HG03520 (cell line): Measurements from ENCODE around the gene BAZ1A.

Experiments used
- ATAC-seq: cut with Tn5 transposase; IDR thresholded peaks from one replicate; pipeline ENCODE4 v1.9.1; 2021; ENCODE audit warnings: mild to moderate bottlenecking, moderate library complexity; ENCODE audit not compliant: unreplicated experiment

BAZ1A gene, protein sequence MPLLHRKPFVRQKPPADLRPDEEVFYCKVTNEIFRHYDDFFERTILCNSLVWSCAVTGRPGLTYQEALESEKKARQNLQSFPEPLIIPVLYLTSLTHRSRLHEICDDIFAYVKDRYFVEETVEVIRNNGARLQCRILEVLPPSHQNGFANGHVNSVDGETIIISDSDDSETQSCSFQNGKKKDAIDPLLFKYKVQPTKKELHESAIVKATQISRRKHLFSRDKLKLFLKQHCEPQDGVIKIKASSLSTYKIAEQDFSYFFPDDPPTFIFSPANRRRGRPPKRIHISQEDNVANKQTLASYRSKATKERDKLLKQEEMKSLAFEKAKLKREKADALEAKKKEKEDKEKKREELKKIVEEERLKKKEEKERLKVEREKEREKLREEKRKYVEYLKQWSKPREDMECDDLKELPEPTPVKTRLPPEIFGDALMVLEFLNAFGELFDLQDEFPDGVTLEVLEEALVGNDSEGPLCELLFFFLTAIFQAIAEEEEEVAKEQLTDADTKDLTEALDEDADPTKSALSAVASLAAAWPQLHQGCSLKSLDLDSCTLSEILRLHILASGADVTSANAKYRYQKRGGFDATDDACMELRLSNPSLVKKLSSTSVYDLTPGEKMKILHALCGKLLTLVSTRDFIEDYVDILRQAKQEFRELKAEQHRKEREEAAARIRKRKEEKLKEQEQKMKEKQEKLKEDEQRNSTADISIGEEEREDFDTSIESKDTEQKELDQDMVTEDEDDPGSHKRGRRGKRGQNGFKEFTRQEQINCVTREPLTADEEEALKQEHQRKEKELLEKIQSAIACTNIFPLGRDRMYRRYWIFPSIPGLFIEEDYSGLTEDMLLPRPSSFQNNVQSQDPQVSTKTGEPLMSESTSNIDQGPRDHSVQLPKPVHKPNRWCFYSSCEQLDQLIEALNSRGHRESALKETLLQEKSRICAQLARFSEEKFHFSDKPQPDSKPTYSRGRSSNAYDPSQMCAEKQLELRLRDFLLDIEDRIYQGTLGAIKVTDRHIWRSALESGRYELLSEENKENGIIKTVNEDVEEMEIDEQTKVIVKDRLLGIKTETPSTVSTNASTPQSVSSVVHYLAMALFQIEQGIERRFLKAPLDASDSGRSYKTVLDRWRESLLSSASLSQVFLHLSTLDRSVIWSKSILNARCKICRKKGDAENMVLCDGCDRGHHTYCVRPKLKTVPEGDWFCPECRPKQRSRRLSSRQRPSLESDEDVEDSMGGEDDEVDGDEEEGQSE (N-terminal part only)

GRCh38 chr14:34875031-34875922 lies at the start of gene BAZ1A:
TSS of gene BAZ1A (minus strand) at chr14:34875360. CDS start at chr14:34874604, 756 bp downstream.
- ATAC-seq: peak; percentile 21

DNA sequence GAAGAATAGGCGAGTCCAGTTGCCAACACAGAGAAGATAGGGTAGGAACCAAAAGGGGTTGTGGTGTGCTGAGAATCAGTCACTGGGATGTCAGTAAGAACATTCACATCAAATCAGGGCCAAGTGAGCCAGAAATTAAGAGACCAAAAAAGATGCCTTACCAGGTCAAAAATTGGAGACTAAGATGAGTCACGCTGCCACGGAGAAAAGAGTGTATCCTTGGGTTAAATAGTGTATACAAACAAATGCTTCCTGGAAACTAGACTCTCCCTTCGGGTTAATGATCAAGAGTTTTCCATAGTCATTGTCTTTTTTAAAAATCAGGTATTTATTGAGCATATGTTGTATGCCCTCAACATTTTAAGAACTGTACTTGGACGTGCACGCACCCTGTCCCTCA lies 45.2 kb upstream of the BAZ1A start:
- ATAC-seq: no peak

DNA sequence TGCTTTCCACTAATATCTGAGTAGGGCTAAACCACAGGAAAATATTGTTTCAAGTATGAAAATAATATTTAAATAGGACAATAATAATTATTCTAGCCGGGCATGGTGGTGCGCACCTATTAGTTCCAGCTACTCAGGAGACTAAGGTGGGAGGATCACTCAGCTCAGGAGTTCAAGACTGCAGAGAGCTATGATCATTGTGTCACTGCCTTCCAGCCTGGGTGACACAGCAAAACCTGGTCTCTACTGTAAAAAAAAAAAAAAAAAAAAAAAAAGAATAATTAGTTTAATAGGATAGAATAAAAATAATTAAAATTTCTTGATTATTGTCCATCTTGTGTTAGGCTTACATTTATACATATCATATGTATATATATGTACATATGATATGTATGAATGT lies 38.5 kb upstream of the BAZ1A start:
- no peak for ATAC-seq

GRCh38 chr14:34912966-34913365 lies 37.8 kb upstream of the BAZ1A start:
- ATAC-seq: no peak

GRCh38 chr14:34912182-34912581 lies 37.0 kb upstream of the BAZ1A start:
- ATAC-seq: no peak

DNA sequence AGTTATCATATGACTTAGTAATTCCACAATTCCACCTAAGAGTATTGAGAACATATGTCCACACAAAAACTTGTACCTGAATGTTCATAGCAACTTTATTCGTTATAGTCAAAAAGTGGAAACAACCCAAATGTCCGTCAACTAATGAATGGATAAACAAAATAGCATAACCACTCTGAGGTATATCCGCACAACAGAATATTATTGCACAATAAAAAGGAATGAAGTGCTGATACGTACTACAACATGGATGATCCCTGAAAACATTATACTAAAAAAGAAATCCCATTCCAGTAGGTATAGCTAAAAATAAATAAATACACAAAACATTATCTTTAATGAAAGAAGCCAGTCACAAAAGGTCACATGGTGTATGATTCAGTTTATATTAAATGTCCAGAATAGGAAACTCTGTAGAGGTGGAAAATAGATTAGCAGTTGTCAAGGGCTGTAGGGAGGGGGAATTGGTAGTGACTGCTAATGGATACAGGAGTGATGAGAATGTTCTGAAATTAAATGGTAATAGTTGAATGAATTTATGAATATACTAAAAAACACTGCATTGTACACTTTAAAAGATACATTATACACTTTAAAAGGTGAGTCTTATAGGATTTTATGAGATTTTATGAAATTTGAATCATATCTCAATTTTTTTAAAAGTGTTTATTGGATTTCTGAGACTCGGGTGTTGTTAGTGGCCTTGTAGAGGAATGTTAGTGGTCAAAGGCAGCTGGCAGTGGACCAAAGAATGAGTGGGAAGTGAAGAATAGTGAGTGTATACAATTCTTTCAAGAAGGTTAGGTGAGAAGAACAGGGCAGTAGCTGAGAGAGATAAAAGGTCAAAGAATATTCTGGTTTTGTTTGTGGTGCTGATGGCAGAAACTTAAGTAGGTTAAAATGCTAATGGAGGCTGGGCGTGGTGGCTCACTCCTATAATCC lies 36.3 kb upstream of the BAZ1A start:
- ATAC-seq: no peak

DNA sequence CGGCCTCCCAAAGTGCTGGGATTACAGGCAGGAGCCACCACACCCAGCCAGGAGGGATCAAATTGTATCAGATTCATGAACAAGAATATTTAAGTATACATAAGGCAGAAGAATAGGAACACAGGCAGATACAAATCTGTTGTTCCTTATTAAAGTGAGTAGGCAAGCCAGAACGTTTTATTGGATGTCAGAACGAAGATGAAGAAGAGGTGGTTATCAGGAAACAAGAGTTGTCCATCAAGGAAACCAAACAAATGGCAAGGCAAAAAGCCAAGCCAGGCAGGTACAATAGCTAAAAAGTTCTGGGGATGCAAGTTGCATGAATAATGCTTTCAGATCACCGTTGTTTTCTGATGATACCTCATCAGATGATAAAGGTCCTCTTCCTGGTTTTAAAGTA lies 31.1 kb upstream of the BAZ1A start:
- no peak for ATAC-seq

DNA sequence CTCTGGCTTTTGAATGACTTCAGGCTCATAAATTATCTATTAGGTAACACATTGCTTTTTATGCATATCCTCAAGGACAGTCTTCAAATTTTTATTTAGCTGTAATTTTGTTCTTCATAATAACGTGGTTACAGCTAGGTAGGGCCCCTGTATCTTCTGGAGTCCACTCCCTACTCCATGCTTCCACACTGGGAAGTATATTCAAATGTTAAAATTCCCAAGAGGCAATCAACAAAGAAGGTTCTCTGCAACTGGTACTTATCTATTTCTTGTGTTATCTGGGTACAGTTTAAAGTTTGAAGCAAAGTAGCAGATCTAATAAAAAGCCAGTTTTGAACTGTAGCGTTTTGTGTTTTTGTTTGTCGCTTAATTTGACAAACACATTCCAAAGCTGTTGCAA lies 20.1 kb upstream of the BAZ1A start:
- ATAC-seq: no peak

- ATAC-seq: no peak
These were observed 15.8 kb upstream of the BAZ1A start for GRCh38 chr14:34890937-34891336.

- ATAC-seq: no peak
These were observed 13.0 kb upstream of the BAZ1A start for GRCh38 chr14:34888186-34888585.

DNA sequence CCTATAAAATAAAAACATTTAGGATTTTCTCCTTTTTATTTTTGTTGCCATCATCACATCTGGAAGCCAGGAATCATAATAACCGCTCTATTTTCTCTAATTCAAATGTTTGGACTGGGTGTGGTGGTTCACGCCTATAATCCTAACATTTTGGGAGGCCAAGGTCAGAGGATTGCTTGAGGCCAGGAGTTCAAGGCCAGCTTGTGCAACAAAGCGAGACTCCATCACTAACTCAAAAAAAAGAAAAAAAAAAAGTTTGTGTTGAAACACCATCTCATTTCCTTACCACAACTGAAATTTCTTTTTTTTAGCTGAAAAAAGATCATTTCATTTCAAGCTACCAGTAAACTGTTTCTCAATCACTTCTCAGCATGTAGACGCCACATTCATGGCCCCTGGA lies 8.8 kb upstream of the BAZ1A start:
- ATAC-seq: no peak

- ATAC-seq: peak; percentile 22
These were observed 652 bp downstream of the BAZ1A start for GRCh38 chr14:34874386-34875030.

DNA sequence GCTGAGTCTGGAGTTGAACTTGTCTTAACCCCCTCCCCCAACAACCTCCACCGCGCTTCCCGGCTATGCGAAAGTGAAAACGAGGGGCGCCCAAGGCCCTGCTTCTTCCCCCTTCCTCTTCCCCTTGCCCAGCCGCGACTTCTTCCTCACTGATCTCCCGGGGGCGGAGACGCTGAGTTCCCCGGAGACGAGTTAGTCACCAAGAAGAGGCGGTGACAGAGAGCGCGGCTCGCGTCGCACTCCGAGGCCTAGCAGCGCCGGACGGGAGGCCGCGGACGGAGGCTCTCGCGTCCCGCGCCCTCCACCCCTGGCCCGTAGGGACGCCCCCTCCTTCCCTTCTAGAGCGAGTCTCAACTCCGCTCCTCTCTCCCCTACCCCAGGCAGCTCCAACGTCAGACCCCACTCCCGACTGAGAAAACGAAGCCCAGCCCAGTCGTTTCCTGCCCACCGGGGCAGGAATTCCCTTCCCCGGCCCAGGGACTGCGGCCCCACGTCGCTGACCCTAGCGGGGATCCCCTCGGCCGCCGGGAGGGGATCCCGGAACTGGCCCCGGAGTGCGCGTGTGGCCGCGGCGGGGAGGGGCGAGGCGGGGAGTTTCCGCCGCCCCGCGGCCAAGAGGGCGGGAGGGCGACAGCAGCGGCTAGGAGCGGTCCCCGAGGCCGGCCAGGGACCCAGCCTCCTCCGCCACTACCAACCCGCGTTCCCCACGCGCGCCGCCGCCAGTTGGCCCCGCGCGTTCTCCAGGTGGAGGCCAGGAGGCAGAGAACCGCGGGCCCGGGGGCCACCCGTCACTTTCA lies 1.4 kb downstream of the BAZ1A start:
- ATAC-seq: peak; percentile 54

- ATAC-seq: peak; percentile 11
These were observed 2.2 kb downstream of the BAZ1A start for GRCh38 chr14:34872822-34873588.

DNA sequence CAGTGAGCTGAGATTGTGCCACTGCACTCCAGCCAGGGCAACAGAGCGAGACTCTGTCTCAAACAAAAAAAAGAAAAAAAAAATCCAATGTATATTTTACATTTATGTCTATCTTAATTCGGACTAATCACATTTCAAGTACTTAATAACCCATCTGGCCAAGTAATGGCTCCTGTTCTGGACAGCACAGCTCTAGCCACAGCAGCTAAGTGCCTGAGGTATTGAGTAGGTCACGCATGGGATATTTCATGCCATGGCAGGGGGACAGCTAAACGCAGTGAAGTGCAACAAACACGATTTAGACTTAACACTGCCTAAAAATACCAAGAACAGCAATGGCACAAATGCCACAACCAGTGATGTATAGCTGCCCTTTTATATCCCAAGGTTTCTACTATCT lies 8.0 kb downstream of the BAZ1A start:
- ATAC-seq: no peak

- ATAC-seq: no peak
These were observed 9.1 kb downstream of the BAZ1A start for GRCh38 chr14:34865889-34866574.
